GM18519 (cell line): ENCODE data around the gene EPS8.

Source experiments
- ATAC-seq: cut with Tn5 transposase; IDR thresholded peaks from one replicate; pipeline ENCODE4 v1.9.1; 2021; ENCODE audit warnings: mild to moderate bottlenecking, moderate library complexity; ENCODE audit not compliant: unreplicated experiment, low FRiP score

The EPS8 gene

GRCh38 chr12:15726027-15726877 is 62.9 kb downstream of the EPS8 start:
- no peak for ATAC-seq

- ATAC-seq, result no peak
Measured at GRCh38 chr12:15722951-15723350, 66.2 kb downstream of the EPS8 start.

GRCh38 chr12:15721316-15722115 is 67.7 kb downstream of the EPS8 start:
- no peak for ATAC-seq

- ATAC-seq, result no peak
Measured at GRCh38 chr12:15720295-15720694, 68.9 kb downstream of the EPS8 start.

- no peak for ATAC-seq
Measured at GRCh38 chr12:15719230-15719629, 70.0 kb downstream of the EPS8 start.

- ATAC-seq, result no peak
Measured at GRCh38 chr12:15717940-15718567, 71.1 kb downstream of the EPS8 start.

GRCh38 chr12:15716581-15716980 is 72.6 kb downstream of the EPS8 start:
- ATAC-seq, result no peak

- no peak for ATAC-seq
Measured at GRCh38 chr12:15714256-15714655, 74.9 kb downstream of the EPS8 start.

GRCh38 chr12:15712823-15713660 is 76.1 kb downstream of the EPS8 start:
- no peak for ATAC-seq

GRCh38 chr12:15712160-15712559 is 77.0 kb downstream of the EPS8 start:
- ATAC-seq, result no peak

GRCh38 chr12:15710860-15711510 is 78.2 kb downstream of the EPS8 start:
- ATAC-seq, result no peak

GRCh38 chr12:15709551-15709950 is 79.6 kb downstream of the EPS8 start:
- ATAC-seq, result no peak

- ATAC-seq, result no peak
Measured at GRCh38 chr12:15708396-15709076, 80.7 kb downstream of the EPS8 start.

GRCh38 chr12:15707516-15708199 is 81.5 kb downstream of the EPS8 start:
- ATAC-seq, result no peak

- no peak for ATAC-seq
Measured at GRCh38 chr12:15706010-15706676, 83.0 kb downstream of the EPS8 start.

GRCh38 chr12:15705606-15706005 is 83.6 kb downstream of the EPS8 start:
- no peak for ATAC-seq

GRCh38 chr12:15702276-15702675 is 86.9 kb downstream of the EPS8 start:
- ATAC-seq, result no peak

- no peak for ATAC-seq
Measured at GRCh38 chr12:15701631-15702156, 87.5 kb downstream of the EPS8 start.
